Measurements from ENCODE around the gene CCM2. TPM values are rescaled to one million over a fixed set of nuclear protein-coding genes. Genes with fewer than 3 reads are reported as not detected.

Gene CCM2
- total RNA-seq, 2 experiments from 2014 or later, result 48.8 to 52.8 TPM

DNA sequence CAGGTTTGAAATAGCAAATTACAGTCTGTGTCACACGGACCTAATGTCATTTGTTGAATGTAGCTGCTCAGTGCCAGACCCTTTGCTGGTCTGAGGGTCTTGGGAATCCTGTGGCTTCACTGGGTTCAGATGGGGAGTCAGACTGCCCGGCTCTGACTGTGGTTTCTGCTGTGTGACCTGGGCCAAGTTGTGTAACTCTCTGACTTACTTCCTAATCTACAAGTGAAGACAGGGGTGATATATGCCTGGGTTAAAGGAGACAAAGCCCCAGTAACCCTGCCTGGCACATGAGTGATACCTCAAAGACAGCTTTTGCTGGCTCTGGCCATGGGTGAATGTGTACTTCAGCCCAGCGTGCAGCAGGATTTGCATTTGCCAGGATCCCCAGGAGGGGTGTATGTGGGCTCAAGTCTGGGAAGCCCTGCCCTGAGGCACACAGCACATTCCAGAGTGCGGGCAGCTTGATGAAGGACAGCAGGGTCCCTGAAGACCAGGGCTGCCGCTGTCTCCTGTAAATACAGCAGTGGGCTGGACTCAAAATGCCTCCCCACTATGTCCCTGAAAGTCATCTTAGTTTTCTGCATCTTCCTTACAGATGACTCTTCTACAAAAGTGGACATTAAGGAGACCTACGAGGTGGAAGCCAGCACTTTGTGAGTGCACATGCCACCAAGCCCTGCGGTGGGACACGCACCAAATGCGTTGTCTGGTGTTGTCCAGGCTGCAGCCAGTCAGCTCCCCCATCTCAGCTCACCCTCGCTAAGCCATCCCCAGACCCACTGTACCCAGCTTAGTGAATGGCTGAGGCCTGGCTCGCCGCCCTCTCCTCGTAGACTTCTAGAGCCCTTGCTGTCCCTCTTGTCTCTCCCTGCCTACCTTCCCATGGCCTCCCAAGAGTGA lies 72.4 kb downstream of the CCM2 start:
- Histone ChIP-seq H3K36me3 (ENCODE audit: insufficient read depth, low read length) (peaks cover 96% of the 10 kb centered on the region), H3K4me1 (ENCODE audit: insufficient read depth, low read length) (peaks cover 23% of the 10 kb centered on the region), H3K4me3 (ENCODE audit: low read length) (no peak overlapping the region), H3K9me3 (ENCODE audit: control insufficient read depth in 1 of 2, insufficient read depth in 1 of 2, low read length in 2 of 2) (no peaks in the 10 kb centered on the region), H3K27me3 (ENCODE audit: control insufficient read depth in 1 of 2, insufficient read depth in 2 of 2, low read length in 2 of 2) (no peaks in the 10 kb centered on the region), H3K27ac (ENCODE audit: low read depth in 1 of 2, low read length in 2 of 2) (no peak overlapping the region)
- Mint-ChIP-seq H3K27ac (peak overlapping the region; percentile 67), H3K36me3 (ENCODE audit: low read depth) (peaks cover 95% of the 10 kb centered on the region), H3K4me1 (ENCODE audit: low read depth) (peaks cover 11% of the 10 kb centered on the region), H3K27me3 (no peaks in the 10 kb centered on the region), H3K4me3 (no peak overlapping the region), H3K9me3 (no peaks in the 10 kb centered on the region)
- no peak for ATAC-seq (ENCODE audit: poor library complexity)
- ChIA-PET CTCF (no interaction called here), POLR2A (no interaction called here)
- TF ChIP-seq, protein P1, sequence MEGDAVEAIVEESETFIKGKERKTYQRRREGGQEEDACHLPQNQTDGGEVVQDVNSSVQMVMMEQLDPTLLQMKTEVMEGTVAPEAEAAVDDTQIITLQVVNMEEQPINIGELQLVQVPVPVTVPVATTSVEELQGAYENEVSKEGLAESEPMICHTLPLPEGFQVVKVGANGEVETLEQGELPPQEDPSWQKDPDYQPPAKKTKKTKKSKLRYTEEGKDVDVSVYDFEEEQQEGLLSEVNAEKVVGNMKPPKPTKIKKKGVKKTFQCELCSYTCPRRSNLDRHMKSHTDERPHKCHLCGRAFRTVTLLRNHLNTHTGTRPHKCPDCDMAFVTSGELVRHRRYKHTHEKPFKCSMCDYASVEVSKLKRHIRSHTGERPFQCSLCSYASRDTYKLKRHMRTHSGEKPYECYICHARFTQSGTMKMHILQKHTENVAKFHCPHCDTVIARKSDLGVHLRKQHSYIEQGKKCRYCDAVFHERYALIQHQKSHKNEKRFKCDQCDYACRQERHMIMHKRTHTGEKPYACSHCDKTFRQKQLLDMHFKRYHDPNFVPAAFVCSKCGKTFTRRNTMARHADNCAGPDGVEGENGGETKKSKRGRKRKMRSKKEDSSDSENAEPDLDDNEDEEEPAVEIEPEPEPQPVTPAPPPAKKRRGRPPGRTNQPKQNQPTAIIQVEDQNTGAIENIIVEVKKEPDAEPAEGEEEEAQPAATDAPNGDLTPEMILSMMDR (IDR thresholded peaks at IDR 0.05), result no peak
- peak in 1 of 14 experiments; percentile 31 for DNase-seq
- intact Hi-C loops (cut with DNase I, micrococcal nuclease), result no loop called here

DNA sequence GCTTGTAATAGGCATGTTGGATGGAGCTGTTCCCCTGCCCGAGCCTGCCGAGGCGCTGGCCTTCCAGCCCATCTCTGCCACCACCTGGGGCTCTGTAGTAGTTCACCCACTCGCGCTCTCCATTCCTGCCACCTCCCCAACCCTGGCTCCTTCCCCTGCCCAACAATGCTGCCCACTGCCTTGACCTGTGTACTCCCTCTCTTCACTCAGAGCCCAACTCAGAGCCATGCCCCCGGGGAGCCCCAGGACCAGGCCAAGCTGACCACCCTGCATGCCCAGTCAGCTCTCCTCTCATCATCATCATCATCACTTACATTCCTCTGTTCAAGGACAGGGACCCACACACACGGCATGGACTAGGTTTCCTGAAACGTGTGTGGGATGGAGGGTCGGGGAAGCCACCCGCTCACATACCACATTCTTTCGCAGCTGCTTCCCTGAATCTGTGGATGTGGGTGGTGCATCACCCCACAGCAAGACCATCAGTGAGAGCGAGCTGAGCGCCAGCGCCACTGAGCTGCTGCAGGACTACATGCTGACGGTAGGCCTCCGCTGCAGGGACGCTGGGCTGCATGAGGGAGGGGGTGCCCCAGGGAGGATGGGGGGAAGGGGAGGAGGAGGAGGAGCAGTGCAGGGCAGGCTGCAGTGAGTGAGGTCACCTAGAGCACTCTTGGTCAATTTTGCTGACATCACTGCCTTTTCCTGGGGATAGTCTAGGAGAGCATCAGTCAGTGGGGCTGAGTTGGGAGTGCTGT lies 73.2 kb downstream of the CCM2 start:
- TF ChIP-seq, protein P1 (IDR thresholded peaks at IDR 0.05), result no peak
- peak overlapping the region; percentile 67 for H3K27ac Mint-ChIP-seq
- Histone ChIP-seq H3K4me3 (ENCODE audit: low read length) (no peak overlapping the region), H3K27ac (ENCODE audit: low read depth in 1 of 2, low read length in 2 of 2) (peak overlapping the region in 1 of 2 donors; percentile 23), H3K27me3 (ENCODE audit: control insufficient read depth in 1 of 2, insufficient read depth in 2 of 2, low read length in 2 of 2) (no peaks in the 10 kb centered on the region), H3K36me3 (ENCODE audit: insufficient read depth, low read length) (peaks cover 88% of the 10 kb centered on the region), H3K4me1 (ENCODE audit: insufficient read depth, low read length) (peaks cover 15% of the 10 kb centered on the region), H3K9me3 (ENCODE audit: control insufficient read depth in 1 of 2, insufficient read depth in 1 of 2, low read length in 2 of 2) (no peaks in the 10 kb centered on the region)
- no peaks in the 10 kb centered on the region for H3K9me3 Mint-ChIP-seq
- no peak for ATAC-seq (ENCODE audit: poor library complexity)
- H3K36me3 Mint-ChIP-seq (ENCODE audit: low read depth), result peaks cover 90% of the 10 kb centered on the region
- H3K4me1 Mint-ChIP-seq (ENCODE audit: low read depth), result peaks cover 11% of the 10 kb centered on the region
- H3K4me3 Mint-ChIP-seq, result no peak overlapping the region
- CTCF ChIA-PET, result no interaction called here
- no peaks in the 10 kb centered on the region for H3K27me3 Mint-ChIP-seq
- intact Hi-C loops (cut with DNase I, micrococcal nuclease), result no loop called here
- POLR2A ChIA-PET, result no interaction called here
- DNase-seq, result no peak

DNA sequence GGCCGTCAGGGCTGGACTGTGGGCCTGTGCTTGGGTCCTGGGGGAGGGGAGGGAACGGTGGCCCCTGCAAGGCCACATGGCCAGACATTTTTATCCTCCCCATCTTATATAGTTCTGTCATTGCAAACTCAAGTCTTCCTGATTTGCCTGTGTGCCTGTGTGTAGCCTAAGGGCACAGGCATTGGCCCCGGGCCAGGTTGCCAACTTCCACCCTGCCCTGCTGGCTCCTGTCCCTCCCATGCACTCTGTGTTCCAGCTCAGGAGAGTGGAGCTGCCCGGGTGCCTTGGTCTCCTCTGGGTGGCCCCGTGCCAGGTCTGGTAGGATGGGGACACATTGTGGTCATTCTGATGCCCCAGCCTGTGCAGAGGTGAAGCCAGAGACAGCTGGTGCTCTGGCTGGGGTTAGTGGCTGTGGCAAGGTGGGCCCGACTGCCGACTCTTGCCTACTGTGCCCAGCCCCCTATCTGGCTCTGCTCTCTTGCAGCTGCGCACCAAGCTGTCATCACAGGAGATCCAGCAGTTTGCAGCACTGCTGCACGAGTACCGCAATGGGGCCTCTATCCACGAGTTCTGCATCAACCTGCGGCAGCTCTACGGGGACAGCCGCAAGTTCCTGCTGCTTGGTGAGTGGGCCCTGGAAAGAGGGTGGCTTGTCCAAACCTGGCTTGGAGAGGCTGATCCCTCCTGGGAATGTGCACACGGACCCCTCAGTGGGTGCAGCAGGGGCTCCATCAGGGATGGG lies 74.0 kb downstream of the CCM2 start:
- Mint-ChIP-seq H3K27ac (no peak overlapping the region), H3K4me1 (ENCODE audit: low read depth) (peaks cover 8% of the 10 kb centered on the region), H3K36me3 (ENCODE audit: low read depth) (peaks cover 82% of the 10 kb centered on the region), H3K9me3 (no peaks in the 10 kb centered on the region), H3K27me3 (no peaks in the 10 kb centered on the region), H3K4me3 (no peak overlapping the region)
- POLR2A ChIA-PET, result no interaction called here
- no peaks in the 10 kb centered on the region for H3K27me3 ChIP-seq (ENCODE audit: control insufficient read depth in 1 of 2, insufficient read depth in 2 of 2, low read length in 2 of 2)
- H3K4me1 ChIP-seq (ENCODE audit: insufficient read depth, low read length), result peaks cover 11% of the 10 kb centered on the region
- peak overlapping the region in 1 of 2 donors; percentile 23 for H3K27ac ChIP-seq (ENCODE audit: low read depth in 1 of 2, low read length in 2 of 2)
- intact Hi-C loops (cut with DNase I, micrococcal nuclease), result no loop called here
- ATAC-seq (ENCODE audit: poor library complexity), result no peak
- H3K9me3 ChIP-seq (ENCODE audit: control insufficient read depth in 1 of 2, insufficient read depth in 1 of 2, low read length in 2 of 2), result no peaks in the 10 kb centered on the region
- TF ChIP-seq, protein P1 (IDR thresholded peaks at IDR 0.05), result no peak
- no peak overlapping the region for H3K4me3 ChIP-seq (ENCODE audit: low read length)
- CTCF ChIA-PET, result no interaction called here
- H3K36me3 ChIP-seq (ENCODE audit: insufficient read depth, low read length), result peaks cover 80% of the 10 kb centered on the region
- no peak for DNase-seq
